GM18519 (cell line): ENCODE data around the gene MAGI1.

ENCODE experiments used
- ATAC-seq: cut with Tn5 transposase; IDR thresholded peaks from one replicate; pipeline ENCODE4 v1.9.1; 2021; ENCODE audit warnings: mild to moderate bottlenecking, moderate library complexity; ENCODE audit not compliant: unreplicated experiment, low FRiP score

The MAGI1 gene

DNA sequence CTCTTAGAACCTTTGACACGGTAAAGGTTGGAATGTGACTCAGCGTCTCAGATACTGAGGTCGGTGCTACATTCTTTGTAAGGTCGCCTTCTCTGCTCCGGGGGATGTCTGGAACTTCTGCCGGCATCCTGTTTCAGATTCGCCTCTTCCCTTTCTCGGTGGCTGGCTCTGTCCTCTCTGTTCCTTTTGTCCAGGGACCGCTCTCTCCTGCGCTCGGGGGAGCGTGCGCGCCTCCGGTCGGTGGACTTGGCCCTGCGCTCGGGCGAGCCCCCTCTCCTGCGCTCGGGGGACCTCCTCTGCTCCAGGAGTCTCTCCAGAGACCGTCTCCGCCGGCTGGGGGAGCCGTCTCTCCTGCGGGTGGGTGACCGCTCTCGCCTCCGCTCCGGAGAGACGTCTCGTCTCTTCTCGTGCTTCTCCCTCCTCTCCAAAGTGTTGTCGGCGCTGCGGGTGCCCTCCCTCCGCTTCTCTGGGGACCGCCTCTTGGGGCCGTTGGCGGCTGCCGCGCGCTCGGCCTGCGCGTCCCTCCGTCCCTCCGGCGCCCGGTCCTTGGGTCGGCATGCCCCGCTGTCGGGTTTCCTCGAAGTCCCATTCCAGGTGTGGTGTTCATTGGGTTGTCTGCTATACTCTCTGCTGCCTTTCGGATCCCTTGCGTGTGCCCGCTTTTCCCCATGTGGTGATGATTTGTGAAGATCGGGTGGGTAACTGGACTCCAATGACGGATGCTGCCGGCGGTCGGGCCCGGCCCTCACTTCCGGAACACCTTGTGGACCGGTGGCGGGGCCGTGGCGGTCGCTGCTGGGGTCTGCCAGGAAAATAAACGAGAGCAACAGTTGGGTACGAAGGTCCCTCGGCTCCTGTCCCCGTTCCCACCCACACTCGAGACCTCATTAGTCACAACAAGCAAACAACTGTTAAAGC is 682.1 kb downstream of the MAGI1 start:
- ATAC-seq, result no peak

DNA sequence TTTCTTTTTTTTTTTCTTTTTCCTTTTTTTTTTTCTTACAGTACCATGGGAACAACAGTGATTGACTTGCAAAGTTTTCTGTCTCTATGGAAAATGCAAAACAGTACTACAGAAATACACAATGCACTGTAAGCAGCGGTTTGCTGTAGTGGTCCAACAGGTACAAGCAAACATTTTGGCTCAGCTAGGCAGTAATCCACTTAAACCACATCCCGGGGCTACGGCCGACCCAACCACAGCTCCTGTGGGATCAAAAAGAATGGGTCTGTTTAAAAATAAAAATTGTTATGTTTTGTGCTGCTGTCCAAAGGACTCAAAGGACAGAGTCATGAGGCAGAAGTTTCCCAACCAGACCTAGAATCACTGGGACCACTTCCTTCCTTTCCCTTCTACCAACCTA is 683.8 kb downstream of the MAGI1 start:
- no peak for ATAC-seq

DNA sequence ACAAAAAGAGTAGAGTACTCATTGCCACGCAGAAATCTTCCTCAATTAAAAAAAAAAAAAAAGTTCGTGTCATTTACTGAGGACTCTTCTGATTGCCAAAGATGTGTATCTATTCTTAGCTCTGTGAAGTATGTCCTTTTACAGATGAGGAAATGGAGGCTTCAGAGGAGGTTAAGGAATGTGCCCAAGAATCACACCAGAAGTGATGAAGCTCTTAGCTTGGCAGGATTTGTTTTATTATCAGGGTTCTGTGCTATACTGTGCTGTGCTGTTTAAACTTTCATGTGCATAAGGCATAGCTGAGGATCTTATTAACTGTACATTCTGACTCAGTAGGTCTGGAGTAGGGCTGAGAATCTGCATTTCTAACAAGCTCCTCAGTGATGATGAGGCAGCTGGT is 685.8 kb downstream of the MAGI1 start:
- ATAC-seq, result no peak

DNA sequence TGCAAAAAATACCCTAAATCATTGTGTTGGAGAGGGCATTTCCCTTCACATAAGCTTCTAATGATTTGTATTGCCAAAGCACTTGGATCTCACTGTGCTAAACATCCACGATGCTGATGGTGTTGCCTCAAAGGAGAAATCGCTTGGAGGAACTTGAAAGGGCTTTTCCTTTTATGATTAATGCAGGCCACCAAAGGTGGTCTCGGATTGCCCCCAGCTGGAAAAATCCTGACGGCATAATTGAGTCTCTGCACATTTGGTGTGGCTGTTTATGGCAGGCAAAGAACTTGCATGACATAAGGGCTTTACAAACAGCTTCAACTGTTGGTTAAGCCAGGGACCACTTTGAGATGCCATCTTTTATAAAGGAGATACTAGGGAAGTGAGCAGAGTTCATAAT is 687.0 kb downstream of the MAGI1 start:
- ATAC-seq, result no peak

DNA sequence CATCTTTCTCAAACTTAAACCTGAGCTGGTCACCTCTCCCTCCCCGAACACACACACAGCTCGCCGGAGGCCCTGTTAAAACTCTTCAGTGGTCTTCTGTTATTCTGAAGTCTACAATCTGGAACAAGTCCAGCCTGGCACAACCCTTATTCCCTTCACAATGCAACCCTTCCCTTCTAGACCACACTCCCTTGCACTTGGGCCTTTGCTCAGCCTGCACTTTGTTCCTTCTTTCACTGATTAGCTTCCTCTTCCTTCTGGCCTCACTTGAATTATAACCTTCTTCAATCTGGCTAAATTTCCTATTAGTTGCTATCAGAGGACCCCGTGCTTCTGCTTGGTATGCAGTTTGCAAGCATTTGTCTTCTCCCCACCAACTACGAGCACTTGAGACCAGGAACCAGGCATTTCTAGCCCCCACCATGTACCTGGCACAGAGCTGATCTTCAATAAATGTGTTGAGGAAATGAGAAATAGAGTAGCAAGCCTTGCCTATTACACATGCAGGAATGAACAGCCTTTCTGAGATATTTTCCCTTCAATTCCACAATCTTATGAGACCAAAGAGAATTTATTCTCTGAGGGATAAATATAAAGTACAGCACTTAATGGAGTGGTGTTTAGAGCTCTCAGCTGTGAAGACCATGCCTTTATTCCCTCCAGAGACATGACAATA is 687.8 kb downstream of the MAGI1 start:
- ATAC-seq, result no peak

DNA sequence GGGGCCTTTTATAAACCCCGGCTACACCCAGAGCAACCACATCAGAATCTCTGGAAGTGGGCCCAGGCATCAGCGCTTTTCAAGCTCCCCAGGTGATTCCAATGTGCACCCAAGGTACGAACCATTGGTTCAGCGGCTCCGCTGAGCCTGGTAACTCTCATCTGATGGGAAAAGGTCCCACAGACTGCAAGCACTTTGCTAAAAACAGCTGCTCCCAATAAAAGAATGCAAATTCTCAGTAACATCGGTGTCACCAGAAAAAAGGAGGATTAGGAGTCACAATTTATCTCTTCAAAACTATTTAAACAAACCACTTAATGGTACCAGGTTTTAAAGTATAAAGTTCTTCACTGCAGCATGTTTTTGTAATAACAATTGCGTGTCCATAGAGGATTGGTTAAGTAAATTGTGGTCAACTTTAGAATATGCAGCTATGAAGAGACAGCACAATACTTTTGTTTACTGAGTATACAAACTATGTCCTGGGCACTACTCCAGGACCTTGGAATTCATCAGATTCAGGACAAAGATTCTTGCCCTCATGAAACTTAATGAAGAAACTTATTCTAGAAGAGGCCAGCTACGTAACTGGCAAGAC is 690.2 kb downstream of the MAGI1 start:
- no peak for ATAC-seq

DNA sequence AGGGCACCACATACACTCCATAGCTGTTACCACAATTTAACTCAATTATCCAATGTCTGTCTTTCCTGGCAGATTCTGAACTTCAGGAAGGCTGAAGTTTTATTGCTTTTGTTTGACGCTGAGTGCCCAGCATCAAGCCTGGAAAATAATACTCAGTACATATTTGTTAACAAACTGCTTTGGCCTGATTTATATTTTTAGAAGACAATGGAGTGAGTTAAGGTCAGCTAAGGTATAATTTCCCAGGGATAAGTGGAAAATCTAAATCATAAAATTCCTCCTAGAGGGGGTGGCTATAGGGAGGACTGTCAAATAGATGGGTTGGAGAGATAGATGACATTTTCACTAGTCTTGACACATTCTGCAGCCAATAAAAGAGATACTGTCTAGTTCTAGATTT is 691.6 kb downstream of the MAGI1 start:
- ATAC-seq, result no peak

DNA sequence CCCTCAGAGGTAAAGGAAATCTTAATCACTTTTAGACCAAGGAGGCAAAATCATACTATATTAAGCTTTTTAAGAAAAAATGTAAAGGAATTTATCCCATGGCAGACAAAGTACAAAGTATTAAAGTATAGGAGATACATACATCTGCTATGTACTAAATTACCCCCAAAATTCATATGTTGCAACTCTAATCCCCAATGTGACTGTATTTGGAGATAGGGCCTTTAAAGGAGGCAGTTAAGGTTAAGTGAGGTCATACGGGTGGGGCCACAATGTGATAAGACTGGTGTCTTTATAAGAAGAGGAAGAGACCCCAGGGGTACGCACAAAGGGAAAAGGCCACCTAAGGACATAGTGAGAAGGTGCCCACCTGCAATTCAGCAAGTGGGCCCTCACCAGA is 693.9 kb downstream of the MAGI1 start:
- no peak for ATAC-seq

DNA sequence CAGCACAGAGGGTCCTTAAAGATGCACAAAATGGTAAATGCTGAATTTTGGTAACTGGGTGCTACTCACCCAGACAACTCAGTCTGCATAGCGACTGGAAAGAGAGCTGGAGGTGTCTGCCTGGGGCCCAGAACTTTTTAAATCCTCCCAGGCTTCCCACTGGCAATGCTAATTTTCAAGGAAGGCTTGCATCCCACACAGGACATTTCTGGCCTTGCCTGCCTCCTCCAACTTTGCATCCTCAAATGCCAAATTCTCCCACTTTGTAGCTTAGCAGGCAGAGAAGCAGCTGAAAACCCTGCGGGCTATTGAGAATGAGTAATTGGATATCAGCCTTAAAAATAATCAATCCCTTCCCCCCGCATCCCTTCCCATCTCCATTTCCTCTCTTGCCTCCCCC is 694.3 kb downstream of the MAGI1 start:
- no peak for ATAC-seq

DNA sequence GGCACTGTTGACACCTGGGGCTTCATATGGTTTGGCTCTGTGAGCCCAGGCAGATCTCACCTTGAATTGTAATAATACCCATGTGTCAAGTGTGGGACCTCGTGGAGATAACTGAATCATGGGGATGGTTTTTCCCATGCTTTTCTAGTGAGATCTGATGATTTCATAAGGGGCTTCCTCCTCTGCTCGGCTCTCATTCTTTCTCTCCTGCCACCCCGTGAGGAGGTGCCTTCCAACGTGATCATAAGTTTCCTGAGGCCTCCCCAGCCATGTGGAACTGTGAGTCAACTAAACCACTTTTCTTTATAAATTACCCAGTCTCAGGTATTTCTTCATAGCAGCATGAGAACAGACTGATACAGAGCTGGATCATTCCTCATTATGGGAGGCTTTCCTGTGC is 695.0 kb downstream of the MAGI1 start:
- no peak for ATAC-seq

DNA sequence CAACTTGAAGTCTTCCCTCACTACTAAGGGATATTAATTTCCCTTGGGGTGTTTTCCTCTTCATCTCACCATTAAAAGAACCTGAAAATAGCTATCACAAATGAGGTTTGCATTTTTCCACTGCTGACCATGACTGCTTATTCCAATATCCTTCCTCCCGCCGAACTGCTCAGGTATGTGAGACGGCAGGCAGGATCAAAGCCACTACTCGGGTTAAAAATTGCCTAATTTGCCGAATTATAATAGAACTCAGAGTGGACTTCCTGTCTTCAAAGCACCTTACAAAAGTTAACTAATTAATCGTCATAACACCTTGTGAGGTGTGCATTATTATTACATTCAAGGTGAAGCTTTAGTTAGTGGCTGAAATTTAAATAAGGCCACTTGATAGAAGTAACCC is 695.7 kb downstream of the MAGI1 start:
- ATAC-seq, result no peak

DNA sequence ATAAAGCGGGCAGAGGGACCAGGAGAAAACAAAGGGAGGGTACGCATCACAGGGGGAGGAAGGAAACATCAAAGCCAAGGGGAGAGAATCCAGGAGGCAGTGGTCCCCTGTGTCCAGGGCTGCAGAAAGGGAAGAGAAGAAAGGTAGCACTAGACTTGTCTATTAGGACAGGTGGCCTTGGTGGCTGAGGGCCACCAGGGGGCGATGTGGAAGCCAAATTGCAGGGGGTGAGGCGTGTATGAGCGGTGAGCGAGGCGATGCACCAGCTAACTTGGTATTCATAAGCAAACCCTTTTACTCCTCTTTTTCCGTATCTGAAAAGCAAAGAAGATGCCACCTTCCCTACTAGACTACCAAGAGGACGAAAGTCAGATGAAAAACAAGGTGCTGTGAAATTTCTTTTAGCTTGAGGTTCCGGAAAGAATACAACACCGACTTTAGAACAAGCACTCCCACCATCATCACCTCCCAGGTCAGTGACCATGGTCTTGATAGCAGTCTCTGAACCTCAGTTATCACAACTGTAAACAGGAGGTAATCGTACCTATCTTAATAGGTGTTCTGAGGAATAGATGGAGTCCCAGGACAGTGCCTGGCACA is 696.5 kb downstream of the MAGI1 start:
- no peak for ATAC-seq

DNA sequence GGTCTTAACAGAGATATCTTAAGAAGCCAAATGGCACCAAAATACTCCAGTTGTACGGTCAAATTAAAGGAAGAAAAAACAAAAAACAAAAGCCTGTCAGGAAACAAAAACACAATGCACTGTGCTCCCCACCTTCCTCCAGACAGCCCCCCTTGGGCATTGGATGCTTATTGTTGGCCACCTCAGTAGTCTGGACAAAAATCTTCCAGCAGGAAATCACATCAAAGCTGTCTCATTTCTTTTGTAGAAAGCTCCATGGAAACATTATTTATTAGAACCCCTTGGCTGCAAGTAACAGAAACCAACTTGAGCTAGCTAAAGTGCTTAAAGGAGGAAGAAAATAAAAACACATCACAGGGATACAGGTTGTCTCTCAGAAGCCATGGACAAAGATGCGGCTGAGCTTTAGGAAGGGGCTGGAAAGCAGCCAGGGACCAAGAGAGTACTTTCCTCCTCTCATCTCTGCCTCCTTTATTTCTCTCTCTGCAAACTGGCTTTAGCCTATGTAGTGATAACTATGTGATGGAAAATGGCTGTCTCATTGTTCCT is 699.5 kb downstream of the MAGI1 start:
- ATAC-seq, result no peak

DNA sequence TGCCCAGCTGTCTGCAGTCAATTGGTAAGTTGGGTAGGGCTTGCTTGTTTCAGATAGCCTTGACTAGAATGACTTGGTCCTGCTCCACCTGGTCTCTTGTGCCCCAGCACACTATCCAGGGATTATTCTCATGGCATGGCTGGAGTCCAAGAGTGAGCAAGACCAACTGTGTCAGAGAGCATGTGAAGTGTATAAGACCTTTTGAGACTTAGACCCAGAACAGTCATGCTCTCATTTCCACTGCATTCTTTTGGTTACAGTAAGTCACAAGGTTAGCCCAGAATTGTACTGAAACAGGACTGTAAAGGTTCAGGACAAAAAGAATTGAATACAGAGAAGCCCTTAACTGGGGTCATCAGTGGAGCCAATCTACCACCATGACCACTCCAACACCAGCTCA is 700.1 kb downstream of the MAGI1 start:
- ATAC-seq, result no peak

DNA sequence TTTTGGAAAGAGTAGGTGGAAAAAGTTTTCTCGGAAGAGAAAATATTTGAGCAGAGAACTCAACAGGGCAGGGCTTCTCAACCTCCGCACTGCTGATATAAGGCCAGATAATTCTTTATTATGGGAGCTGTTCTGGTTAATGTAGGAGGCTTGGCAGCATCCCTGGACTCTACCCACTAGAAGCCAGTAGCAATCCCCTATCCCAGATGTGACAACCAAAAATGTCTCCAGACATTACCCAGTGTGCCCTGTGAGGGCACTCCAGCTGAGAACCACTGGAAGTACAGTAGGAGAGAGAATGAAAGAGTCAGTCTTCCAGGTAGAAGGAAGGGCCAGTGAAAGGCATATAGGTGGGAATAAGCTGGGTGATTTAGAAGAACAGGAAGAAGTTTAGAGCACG is 703.1 kb downstream of the MAGI1 start:
- no peak for ATAC-seq

DNA sequence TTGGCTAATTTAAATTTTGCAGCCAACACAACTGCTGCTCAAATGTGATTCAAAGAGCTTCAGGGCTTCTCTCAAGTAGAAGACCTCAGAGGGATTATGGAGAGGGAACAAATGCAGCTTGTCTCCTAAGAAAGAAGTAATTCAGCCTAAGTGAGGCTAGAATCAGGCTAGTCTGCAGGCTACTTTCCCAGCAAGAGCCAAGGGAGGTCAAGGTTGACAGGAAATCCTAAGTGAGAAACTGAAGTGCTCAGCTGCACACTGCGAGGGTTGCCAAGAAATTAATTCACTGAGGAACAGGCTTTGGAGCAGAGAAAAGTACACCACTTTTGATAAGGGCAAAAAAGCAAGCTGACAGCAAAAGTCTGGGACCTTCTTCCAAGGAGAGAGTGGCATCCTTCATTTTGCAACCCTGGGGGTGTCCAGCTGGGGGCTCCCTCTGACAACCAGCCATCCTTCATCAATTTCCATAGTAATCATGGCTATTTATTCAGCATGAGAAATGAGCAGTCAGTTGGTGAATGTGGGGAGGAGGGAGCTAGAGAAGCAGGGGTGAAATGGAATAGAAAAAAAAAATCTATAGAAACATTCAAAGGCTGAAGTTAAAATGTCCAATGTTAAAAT is 704.6 kb downstream of the MAGI1 start:
- no peak for ATAC-seq

DNA sequence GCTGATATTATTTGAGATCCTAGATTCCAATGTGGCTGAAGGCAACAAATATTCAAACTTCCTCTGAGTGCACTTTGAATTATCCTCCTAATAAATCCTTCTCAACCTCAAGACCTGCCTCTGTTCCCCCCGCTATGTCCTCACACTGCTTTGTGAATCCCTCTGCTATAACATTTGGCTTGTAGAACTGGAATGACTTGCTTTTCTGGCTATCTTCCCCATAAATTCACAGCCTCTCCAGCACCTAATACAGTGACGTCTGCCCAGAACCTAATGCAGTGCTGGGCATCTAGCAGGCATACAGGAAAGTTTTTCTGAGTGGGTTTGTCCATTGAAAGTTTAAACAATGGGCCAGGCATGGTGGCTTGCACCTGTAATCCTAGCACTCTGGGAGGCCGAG is 707.0 kb downstream of the MAGI1 start:
- no peak for ATAC-seq

DNA sequence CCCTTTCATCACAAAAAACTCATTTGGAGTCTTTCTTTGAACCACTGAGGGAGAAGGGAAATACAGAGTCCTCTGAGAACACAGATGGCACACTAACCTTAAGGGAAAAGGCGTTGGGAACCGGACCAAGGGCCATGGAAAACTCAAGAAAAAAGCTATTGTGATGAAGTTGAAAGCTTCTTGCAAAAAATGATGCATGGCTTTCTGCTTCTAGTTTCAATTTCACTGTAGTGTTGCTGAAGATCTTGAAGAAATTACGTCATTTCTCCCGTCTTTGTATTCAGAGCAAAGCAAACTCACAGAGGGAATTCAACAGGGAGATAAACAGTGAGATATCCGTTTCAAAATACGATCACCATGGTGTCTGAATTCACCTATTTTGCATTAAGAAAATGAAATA is 708.6 kb downstream of the MAGI1 start:
- no peak for ATAC-seq

DNA sequence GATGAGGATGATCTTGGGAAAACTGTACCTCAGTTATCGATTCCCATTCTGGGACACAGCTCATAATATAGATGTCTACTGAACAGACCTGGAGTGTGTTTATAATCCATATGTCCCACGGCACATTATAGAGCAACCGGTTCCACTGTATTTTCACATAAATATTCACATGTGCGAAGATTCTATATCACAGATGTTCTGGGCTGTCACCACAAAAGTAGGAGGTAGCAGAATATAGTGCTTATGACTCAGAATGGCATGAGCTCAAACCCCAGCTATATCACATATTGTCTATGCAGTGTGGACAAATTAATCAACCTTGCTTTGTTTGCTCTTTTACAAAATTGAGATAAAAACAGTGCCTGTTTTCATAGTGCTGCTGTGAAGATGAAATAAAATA is 710.6 kb downstream of the MAGI1 start:
- ATAC-seq, result no peak

DNA sequence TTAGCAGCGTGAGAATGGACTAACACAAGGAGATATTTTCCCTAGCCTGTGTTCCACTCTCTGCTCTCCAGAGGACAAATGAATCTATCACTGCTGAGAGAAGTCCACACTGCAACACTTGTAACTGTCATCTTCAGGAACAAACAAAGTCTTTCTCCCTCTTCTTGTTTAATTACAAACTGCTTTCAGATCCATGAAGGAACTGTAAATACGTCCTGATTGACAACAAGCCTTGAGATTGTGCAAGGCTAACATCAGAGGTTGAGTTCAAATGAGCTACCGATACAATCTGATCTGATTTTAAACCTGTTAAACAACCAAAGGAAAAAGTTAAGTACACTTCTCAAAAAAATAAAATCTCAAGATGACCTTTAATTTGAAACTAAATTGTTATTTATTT is 712.1 kb downstream of the MAGI1 start:
- no peak for ATAC-seq

DNA sequence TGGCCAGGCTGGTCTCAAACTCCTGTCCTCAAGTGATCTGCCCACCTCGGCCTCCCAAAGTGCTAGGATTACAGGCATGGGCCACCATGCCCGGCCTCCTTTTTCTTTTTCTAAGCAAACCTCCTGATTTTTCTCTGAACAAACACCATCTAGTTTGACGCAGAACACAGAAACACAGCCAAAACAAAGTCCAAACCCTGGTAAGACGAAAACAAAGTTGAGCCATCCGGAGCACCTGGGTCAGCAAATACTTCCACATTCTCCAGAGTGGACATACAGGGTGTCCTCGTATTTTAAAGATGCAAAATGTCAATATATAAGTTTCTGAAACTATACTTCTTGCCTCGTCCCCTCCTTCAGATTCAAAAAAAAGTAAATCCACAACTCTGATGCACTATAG is 715.8 kb downstream of the MAGI1 start:
- no peak for ATAC-seq
